COLO829 (cell line): ENCODE data around the gene PDCD11.
"Not testable (repeated sequence)": the region's sequence is repeated elsewhere in the genome, so short reads cannot be mapped to it uniquely, and the experiment has no call there.

Source experiments
- DNase-seq: peaks from one replicate; pipeline ENCODE4 v3.0.0; 2012; ENCODE audit warnings: low spot score

Gene PDCD11

GRCh38 chr10:103472005-103472404 is 75.6 kb downstream of the PDCD11 start:
- DNase-seq: no peak

- DNase-seq: no peak
These were observed 76.8 kb downstream of the PDCD11 start for GRCh38 chr10:103473261-103473671.

DNA sequence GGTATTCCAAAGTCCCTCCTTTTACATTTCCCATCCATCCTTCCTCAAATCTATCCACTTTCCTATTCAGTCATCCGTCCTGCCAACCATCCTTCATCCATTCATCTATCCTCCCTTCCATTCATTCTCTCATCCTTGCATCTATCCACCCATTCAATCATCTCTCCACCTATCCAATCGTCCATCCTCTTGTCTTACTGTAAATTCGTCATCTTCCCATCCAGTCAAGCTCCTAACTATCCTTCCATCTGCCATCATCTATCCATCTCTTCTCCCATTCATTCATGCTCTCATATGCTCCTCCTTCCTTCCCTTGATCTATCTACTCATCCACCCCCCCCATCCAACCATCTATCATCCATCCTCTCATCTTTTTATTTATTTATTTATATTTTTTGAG is 77.7 kb downstream of the PDCD11 start:
- DNase-seq: no peak

DNA sequence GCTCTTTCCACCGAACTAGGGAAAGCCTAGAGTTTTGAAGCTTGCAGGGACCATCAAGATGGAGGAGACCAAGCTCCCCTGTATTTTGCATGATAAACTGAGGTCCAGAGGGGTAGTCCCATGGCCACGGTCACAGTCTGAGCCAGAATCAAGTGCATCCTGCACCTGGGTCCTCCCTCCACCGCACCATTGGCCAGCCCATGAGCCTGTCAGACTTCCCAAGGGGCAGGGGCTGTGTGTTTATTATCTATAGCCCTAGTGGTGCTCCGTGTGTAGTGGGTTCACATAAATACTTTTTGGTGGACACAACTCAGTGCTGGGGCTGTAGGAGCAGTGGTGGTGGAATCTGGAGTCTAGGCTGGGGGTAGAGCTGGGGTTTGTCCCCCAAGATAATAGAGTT is 79.0 kb downstream of the PDCD11 start:
- no peak for DNase-seq

DNA sequence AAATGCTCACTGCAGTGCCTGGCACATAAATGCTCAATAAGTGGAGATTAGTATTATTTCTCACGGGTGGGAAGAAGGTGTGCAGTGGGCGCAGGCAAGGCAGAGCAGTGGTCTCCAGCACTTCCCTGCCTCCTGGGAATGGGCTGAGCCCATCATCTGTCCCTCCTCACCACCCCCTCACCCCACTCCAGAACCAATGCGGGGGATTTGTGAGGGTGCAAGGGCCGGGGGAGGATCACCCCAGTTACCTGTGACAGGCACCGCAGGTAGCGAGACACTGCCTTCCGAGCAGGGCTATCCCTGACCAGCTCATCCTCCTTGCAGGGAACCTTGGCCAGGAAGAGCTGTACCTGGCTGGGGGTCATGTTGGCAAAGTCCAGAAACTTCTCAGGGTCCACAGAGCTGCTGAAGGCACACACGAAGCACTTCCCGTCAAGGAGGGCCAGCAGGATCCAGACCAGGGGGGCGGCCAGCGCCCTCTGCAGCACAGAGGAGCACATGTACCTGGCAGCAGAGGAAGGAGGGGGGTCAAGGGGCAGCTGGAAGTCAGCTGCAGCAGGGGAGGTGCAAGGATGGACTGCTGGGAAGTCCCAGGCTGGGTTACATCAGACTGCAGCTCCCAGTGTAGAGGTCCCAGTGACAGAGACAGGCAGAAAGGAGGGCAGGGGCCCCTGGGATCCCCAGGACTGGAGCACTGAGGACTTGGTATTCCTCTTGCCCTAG is 79.8 kb downstream of the PDCD11 start:
- no peak for DNase-seq

GRCh38 chr10:103478671-103479070 is 82.2 kb downstream of the PDCD11 start:
- no peak for DNase-seq

- no peak for DNase-seq
These were observed 82.7 kb downstream of the PDCD11 start, which contains the start of gene CALHM3 for GRCh38 chr10:103479135-103479534. TSS of gene CALHM3 (minus strand) at chr10:103479240. CDS start at chr10:103479032, 208 bp downstream.

GRCh38 chr10:103480521-103480920 is 84.1 kb downstream of the PDCD11 start:
- no peak for DNase-seq

GRCh38 chr10:103481974-103482531 is 85.6 kb downstream of the PDCD11 start:
- DNase-seq: peak; percentile 49

- DNase-seq: not testable (repeated sequence)
These were observed 90.4 kb downstream of the PDCD11 start for GRCh38 chr10:103486635-103487409.

GRCh38 chr10:103487410-103487708 is 90.9 kb downstream of the PDCD11 start:
- DNase-seq: no peak

GRCh38 chr10:103490986-103491314 is 94.5 kb downstream of the PDCD11 start:
- DNase-seq: no peak

DNA sequence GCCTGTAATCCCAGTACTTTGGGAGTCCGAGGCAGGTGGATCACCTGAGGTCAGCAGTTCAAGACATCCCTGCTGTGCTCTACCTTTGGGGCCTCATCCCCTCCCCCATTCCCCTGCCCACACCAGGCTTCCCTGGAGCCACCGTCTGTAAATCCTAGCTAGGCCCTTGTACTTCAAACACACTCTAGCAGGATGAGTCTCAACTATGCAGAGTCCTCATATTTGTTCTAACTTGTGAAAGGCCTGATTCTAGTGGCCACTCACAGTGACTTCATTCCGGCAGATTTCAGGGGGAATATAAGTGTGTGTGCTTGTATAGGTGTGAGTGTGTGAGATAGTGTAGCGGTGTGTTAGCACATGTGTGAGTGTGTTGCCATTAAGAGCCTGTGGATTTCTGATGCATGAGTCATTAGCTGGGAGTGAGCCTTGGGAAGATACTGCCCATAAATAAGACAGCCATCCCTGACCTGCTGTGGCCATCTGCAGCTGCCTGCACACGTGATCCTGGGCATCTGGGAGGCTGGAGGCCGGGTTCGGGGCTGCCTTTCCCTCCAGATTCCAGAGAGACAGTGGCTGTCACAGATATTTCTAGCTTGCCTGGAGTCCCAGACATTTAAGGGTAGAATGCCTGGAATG is 95.4 kb downstream of the PDCD11 start:
- DNase-seq: peak; percentile 53

DNA sequence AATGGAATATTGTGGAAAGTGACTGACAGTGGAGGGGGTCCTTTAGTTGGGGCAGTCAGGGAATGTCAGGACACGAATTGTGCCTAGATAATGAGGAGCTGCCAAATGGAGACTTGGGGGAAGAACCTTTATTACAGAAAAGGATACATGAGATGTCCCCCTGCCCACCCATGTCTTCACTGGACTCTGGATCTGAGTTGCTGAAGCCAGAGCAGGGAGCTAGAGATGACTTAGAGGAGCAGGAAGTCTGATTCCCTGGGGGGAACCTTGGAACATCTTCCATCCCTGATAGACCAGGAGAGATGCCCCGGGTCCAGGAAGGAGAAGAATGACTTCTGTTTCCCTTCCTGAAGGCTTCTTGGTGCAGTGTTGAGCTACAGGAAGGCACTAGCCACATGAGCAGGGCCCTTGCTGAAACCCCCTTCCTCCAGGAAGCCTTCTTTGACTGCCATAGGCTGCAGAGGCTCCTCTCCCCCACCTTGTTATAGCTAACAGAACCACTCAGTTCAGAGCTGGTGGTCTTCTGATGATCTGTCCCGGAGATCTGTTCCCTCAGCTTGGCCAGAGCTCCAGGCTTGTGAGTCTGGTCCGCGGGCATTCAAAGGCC is 96.3 kb downstream of the PDCD11 start:
- no peak for DNase-seq

DNA sequence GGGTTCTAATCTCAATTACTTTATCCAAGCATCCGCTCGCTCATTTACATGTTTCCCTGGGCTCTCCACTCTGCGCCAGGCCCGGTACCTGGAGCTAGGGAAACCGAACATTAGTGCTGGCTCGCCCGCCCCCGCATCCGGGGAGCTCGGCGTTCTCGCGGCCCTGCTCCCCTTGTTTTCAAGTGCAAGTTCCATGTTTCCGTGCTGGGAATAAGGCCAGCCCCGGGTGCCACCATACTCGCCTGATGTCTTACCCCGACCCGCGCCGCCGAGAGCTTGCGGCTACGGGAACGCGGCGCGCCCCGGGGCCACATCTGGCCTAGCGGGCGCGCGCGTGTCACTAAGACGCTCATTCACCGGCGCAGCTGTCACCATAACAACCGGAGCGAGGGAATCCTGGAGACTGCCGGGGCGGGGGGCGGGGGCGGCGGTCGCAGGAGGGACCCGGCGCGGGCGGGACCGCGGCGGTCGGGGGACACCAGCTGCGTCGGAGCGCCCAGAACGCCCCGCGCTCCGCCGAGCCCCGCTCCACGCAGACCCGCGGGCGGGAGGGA is 97.0 kb downstream of the PDCD11 start, which contains the start of gene NEURL1:
TSS of gene NEURL1 (plus strand) at position 344 of the 554 bp plus-strand sequence. CDS start 683 bp downstream, outside the sequence.
- DNase-seq: no peak

GRCh38 chr10:103493916-103494877 is 97.8 kb downstream of the PDCD11 start:
- no peak for DNase-seq

- no peak for DNase-seq
These were observed 98.9 kb downstream of the PDCD11 start for GRCh38 chr10:103495321-103495720.
